GM13977 (cell line): ENCODE measurements around the gene POU2F3.
"Not testable (repeated sequence)": the region's sequence is repeated elsewhere in the genome, so short reads cannot be mapped to it uniquely, and the experiment has no call there.

Source experiments
- DNase-seq: peaks from one replicate; pipeline ENCODE4 v3.0.0; 2012; ENCODE audit warnings: low spot score
- in situ Hi-C: fragments of 300-500 bp; cut with MboI; formaldehyde crosslinking; loops from one replicate; pipeline ENCODE4 v1.12.0; 2022; ENCODE audit warnings: low sequenced_read_pairs, low pct_unique_long_range_greater_than_20kb, mixed read lengths, inconsistent platforms; ENCODE audit not compliant: unreplicated experiment
- TF ChIP-seq, protein P1 (sequence below): IDR thresholded peaks from 2 replicates; pipeline ENCODE4 v1.5.1; 2012; ENCODE audit warnings: mild to moderate bottlenecking, control low read depth; ENCODE audit not compliant: insufficient read depth; ENCODE audit errors: extremely low read depth, missing control alignments

POU2F3 gene

GRCh38 chr11:120245434-120245833, 5.5 kb downstream of the POU2F3 start:
- in situ Hi-C loops, result no loop called here
- DNase-seq, result no peak
- TF ChIP-seq, protein P1, sequence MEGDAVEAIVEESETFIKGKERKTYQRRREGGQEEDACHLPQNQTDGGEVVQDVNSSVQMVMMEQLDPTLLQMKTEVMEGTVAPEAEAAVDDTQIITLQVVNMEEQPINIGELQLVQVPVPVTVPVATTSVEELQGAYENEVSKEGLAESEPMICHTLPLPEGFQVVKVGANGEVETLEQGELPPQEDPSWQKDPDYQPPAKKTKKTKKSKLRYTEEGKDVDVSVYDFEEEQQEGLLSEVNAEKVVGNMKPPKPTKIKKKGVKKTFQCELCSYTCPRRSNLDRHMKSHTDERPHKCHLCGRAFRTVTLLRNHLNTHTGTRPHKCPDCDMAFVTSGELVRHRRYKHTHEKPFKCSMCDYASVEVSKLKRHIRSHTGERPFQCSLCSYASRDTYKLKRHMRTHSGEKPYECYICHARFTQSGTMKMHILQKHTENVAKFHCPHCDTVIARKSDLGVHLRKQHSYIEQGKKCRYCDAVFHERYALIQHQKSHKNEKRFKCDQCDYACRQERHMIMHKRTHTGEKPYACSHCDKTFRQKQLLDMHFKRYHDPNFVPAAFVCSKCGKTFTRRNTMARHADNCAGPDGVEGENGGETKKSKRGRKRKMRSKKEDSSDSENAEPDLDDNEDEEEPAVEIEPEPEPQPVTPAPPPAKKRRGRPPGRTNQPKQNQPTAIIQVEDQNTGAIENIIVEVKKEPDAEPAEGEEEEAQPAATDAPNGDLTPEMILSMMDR, result no peak

DNA sequence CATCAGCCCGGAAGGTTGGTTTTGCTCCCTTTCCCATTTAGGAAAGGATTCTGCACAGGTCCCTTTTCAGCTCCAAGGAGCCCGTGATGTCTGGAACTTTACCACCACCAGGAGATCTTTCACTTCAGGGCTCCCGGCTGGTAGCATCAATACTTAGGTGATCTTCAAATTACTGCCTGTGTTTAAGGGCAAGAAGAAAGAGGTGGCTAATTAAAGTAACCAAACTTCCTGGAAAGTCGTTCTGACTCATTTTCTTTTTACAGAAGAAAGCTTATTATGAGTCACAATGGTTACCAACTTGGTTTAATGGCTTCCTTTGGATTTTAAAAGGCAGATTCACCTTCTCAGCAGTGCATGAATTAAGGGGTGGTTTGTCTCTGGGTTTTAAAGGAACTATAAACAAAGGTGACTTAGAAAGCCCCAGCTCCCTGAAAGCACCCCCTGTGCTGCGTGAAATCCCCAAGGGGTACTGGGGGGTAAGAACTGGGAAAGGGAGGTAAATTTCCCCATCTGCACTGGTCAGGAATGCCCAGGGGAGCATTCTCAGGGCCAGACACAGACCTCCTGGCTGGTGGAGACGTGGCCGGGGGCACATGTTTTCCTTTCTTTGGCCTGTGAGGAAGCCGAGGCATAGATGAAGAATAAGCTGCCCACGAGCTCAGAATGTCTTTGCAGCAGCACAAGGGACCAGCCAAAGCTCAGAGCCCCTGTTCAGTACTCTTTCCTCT, 8.8 kb downstream of the POU2F3 start:
- DNase-seq, result no peak
- in situ Hi-C loops, result no loop called here
- TF ChIP-seq, protein P1, result no peak

DNA sequence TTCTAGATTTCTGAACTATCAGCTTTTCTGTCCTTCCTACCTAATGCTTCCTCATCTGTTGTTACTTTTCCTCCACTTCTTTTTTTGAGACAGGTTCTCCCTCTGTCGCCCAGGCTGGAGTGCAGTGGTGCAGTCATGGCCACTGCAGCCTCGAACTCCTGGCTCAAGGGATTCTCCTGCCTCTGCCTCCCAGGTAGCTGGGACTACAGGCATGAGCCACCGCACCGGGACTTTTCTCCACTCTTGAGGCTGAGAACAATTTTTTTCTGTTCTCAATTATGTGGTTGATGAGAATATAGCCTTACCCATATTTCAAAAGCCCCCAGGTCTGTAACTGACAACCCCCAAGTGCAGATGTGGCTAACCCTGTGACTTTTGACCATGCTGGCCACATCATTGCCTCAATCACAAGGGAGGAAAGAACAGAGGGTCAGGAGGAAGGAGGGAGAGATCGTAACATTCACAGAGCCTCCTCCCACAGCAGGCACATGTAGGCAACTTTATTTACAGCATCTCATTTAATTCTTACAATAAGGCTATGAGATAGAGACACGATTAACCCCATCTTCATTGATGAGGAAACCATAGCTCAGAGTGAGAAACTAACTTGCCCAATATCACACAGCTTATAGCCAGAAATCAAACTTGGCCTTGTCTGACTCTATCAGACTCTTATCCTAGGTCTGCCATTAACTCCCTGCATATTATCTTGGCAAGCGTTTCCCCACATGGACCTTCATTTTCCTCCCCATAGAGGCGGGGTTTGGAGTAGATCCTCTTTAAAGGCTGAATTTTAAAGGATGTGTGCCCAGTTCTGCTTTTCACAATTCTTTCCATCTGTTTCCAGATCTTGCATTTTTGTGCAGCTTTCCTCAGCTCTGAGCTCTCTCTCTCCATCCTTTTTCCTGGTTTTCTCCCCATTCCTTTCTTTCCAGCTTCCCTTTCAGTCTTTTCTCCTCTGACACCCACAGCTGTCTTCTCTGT, 9.6 kb downstream of the POU2F3 start:
- no peak for DNase-seq
- in situ Hi-C loops, result no loop called here
- TF ChIP-seq, protein P1, result no peak

DNA sequence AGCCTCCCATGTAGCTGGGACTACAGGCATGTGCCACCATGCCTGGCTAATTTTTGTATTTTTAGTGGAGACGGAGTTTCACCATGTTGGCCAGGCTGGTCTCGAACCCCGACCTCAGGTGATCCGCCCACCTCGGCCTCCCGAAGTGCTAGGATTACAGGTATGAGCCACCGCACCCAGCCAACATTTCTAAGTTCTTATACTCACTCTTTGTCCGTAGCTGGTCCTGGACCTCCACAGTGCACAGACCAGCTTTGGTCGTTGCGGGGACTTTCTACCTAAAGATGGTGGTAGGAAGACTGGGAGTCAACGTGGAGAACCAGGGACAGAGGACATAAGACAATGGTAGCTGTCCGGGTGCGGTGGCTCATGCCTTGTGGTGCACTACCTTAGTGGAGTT, 13.4 kb downstream of the POU2F3 start:
- in situ Hi-C loops, DNase-seq: not testable (repeated sequence)

DNA sequence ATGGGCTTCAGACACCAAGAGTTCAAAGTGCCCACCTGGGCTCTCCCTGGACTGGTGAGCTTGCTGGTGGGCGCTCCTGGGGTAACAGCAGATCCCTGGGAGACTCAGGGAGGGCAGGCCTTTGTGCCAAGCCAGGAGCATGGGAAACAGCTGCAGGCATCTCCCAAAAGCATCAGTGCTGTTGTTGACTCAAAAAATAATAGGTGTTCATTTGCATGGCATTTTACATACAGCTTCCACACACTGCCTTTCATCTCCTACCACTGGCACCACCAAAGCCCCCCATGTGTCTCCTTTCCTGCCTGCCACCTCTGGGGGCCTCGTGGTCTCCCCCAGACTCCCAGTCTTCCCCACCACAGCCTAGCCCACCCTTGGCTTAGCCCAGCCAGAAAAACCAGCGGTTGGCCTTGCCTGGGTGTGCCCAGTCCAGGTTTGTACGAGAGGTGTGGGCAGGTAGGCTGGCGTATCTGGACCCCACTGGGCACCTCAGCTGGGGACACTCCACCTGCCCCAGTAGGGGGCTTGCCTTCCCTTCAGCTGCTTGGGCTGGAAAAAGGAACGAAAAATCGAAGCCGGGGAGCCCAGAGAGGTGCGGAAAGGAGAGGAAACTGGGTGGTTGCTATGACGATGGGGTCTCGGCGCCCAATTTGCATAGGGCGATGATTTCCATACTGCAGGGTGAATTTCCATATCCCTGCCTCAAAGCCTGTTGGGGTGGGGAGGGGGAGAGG, 15.0 kb downstream of the POU2F3 start:
- DNase-seq, result peak; percentile 63
- in situ Hi-C loops, result no loop called here
- TF ChIP-seq, protein P1, result no peak

- DNase-seq, result no peak
- in situ Hi-C loops, result no loop called here
- TF ChIP-seq, protein P1, result no peak
Measured at GRCh38 chr11:120255519-120255866, 15.6 kb downstream of the POU2F3 start.
